Measurements from ENCODE around the gene FLYWCH2. TPM values are rescaled to one million over a fixed set of nuclear protein-coding genes. Genes with fewer than 3 reads are reported as not detected.
A peak's percentile ranks its signal among the peaks of the same experiment; 100 is the strongest.
"Not testable (repeated sequence)": the region's sequence is repeated elsewhere in the genome, so short reads cannot be mapped to it uniquely, and the experiment has no call there.

The FLYWCH2 gene
- total and polyA plus RNA-seq, 3 donors from 2014 or later = 42.3 to 96.5 (median 96.1) TPM

GRCh38 chr16:2925951-2926649 lies 43.1 kb downstream of the FLYWCH2 start:
- TF ChIP-seq POLR2A (IDR thresholded peaks at IDR 0.05) (no peak), CTCF (IDR thresholded peaks at IDR 0.05) (no peak)
- H3K9me3 ChIP-seq = no peaks in the 10 kb centered on the region
- H3K4me1 ChIP-seq = peaks cover 9% of the 10 kb centered on the region
- no peak for DNase-seq
- H3K36me3 ChIP-seq (ENCODE audit: low read depth, missing control alignments) = no peaks in the 10 kb centered on the region
- WGBS, 2 donors = 48 to 56% methylated on average over 9 of the region's 9 CpGs
- intact Hi-C loops (cut with DNase I; ENCODE audit: low total_unique reads) = no loop called here
- H3K27me3 ChIP-seq = no peaks in the 10 kb centered on the region
- no peak overlapping the region for H3K27ac ChIP-seq
- H3K4me3 ChIP-seq = no peak overlapping the region

GRCh38 chr16:2926650-2926999 lies 43.6 kb downstream of the FLYWCH2 start:
- 51 to 67% methylated on average over 5 of the region's 5 CpGs for WGBS, 2 donors

GRCh38 chr16:2927010-2927646 lies 44.1 kb downstream of the FLYWCH2 start:
- peak; percentile 94 for DNase-seq
- WGBS, 2 donors = 6 to 8% methylated on average over 19 of the region's 19 CpGs
- Histone ChIP-seq H3K4me3 (no peak overlapping the region), H3K27me3 (no peaks in the 10 kb centered on the region), H3K9me3 (no peaks in the 10 kb centered on the region), H3K27ac (no peak overlapping the region), H3K4me1 (peaks cover 9% of the 10 kb centered on the region), H3K36me3 (ENCODE audit: low read depth, missing control alignments) (no peaks in the 10 kb centered on the region)
- TF ChIP-seq CTCF (IDR thresholded peaks at IDR 0.05) (peak; percentile 94 to 99 (median 96)), POLR2A (IDR thresholded peaks at IDR 0.05) (no peak)
- intact Hi-C loops (cut with DNase I; ENCODE audit: low total_unique reads) = no loop called here

More at GRCh38 chr16:2926650-2926999, 43.6 kb downstream of the FLYWCH2 start:
- no peaks in the 10 kb centered on the region for H3K27me3 ChIP-seq
- peaks cover 9% of the 10 kb centered on the region for H3K4me1 ChIP-seq
- intact Hi-C loops (cut with DNase I; ENCODE audit: low total_unique reads) = no loop called here
- H3K4me3 ChIP-seq = no peak overlapping the region
- no peaks in the 10 kb centered on the region for H3K36me3 ChIP-seq (ENCODE audit: low read depth, missing control alignments)
- no peak for TF ChIP-seq POLR2A (IDR thresholded peaks at IDR 0.05)
- TF ChIP-seq CTCF (IDR thresholded peaks at IDR 0.05) = no peak
- H3K9me3 ChIP-seq = no peaks in the 10 kb centered on the region
- no peak overlapping the region for H3K27ac ChIP-seq
- DNase-seq = no peak

GRCh38 chr16:2928151-2928550 lies 45.1 kb downstream of the FLYWCH2 start:
- H3K4me1 ChIP-seq; H3K36me3 ChIP-seq (ENCODE audit: low read depth, missing control alignments); H3K4me3 ChIP-seq; H3K27ac ChIP-seq; intact Hi-C loops (cut with DNase I; ENCODE audit: low total_unique reads); H3K27me3 ChIP-seq; H3K9me3 ChIP-seq; DNase-seq: not testable (repeated sequence)
- WGBS, 2 donors = 77 to 83% methylated on average over 4 of the region's 4 CpGs

GRCh38 chr16:2928796-2929195 lies 45.8 kb downstream of the FLYWCH2 start:
- no peaks in the 10 kb centered on the region for H3K27me3 ChIP-seq
- H3K4me1 ChIP-seq = peaks cover 9% of the 10 kb centered on the region
- H3K27ac ChIP-seq = no peak overlapping the region
- no peak for DNase-seq
- WGBS, 2 donors = 88 to 95% methylated on average over 7 to 11 of the region's 11 CpGs
- TF ChIP-seq POLR2A (IDR thresholded peaks at IDR 0.05) (no peak), CTCF (IDR thresholded peaks at IDR 0.05) (no peak)
- H3K36me3 ChIP-seq (ENCODE audit: low read depth, missing control alignments) = no peaks in the 10 kb centered on the region
- intact Hi-C loops (cut with DNase I; ENCODE audit: low total_unique reads) = no loop called here
- no peaks in the 10 kb centered on the region for H3K9me3 ChIP-seq
- no peak overlapping the region for H3K4me3 ChIP-seq

Data from testis (tissue), 3 donors.